UCSD-AML1 (cell line): ENCODE measurements around the gene HUS1.
"Not testable (repeated sequence)": the region's sequence is repeated elsewhere in the genome, so short reads cannot be mapped to it uniquely, and the experiment has no call there.

ENCODE experiments used
- DNase-seq: peaks from one replicate; lab custom pipeline; 2025; ENCODE audit not compliant: unreplicated experiment; lab: John Stamatoyannopoulos, UW

HUS1 gene

GRCh38 chr7:47980648-47981047, 1.2 kb upstream of the HUS1 start:
- not testable (repeated sequence) for DNase-seq

- no peak for DNase-seq
These were observed 392 bp upstream of the HUS1 start for GRCh38 chr7:47979832-47980181.

GRCh38 chr7:47978790-47979144, 648 bp downstream of the HUS1 start:
- DNase-seq: no peak

GRCh38 chr7:47973739-47974138, 5.7 kb downstream of the HUS1 start:
- DNase-seq: no peak

- no peak for DNase-seq
These were observed 8.7 kb downstream of the HUS1 start for GRCh38 chr7:47970761-47971160.

GRCh38 chr7:47968847-47969774, 10.3 kb downstream of the HUS1 start:
- DNase-seq: peak; percentile 22

GRCh38 chr7:47967708-47968107, 11.7 kb downstream of the HUS1 start:
- no peak for DNase-seq

- DNase-seq: no peak
These were observed 12.3 kb downstream of the HUS1 start for GRCh38 chr7:47967123-47967522.

GRCh38 chr7:47965456-47965855, 14.0 kb downstream of the HUS1 start:
- DNase-seq: no peak

GRCh38 chr7:47962262-47962661, 17.2 kb downstream of the HUS1 start:
- DNase-seq: no peak

- DNase-seq: no peak
These were observed 22.3 kb downstream of the HUS1 start for GRCh38 chr7:47957156-47957555.

GRCh38 chr7:47956220-47956619, 23.2 kb downstream of the HUS1 start:
- no peak for DNase-seq

- no peak for DNase-seq
These were observed 25.0 kb downstream of the HUS1 start for GRCh38 chr7:47954231-47954911.

- no peak for DNase-seq
These were observed 25.6 kb downstream of the HUS1 start for GRCh38 chr7:47953822-47954221.

GRCh38 chr7:47952224-47952623, 27.2 kb downstream of the HUS1 start:
- no peak for DNase-seq

GRCh38 chr7:47951374-47951773, 28.0 kb downstream of the HUS1 start:
- DNase-seq: no peak

- no peak for DNase-seq
These were observed 28.7 kb downstream of the HUS1 start for GRCh38 chr7:47950714-47951113.

GRCh38 chr7:47949703-47950102, 29.7 kb downstream of the HUS1 start:
- DNase-seq: no peak

- no peak for DNase-seq
These were observed 31.1 kb downstream of the HUS1 start, which contains the start of gene PKD1L1 for GRCh38 chr7:47948141-47948790. TSS of gene PKD1L1 (minus strand) at chr7:47948466. CDS start at chr7:47948440, 26 bp downstream.

GRCh38 chr7:47947355-47947749, 32.1 kb downstream of the HUS1 start:
- no peak for DNase-seq

- no peak for DNase-seq
These were observed 32.6 kb downstream of the HUS1 start for GRCh38 chr7:47946581-47947354.
